Hematopoietic multipotent progenitor cell treated with erythropoietin and hydrocortisone succinate and interleukin-3 and kit ligand, for 15 days (in vitro differentiated cells): Measurements from ENCODE around the gene KLK13.
A peak's percentile ranks its signal among the peaks of the same experiment; 100 is the strongest.

ENCODE experiments used
- DNase-seq: peaks from one replicate; pipeline ENCODE4 v3.0.0-alpha.2; 2015; ENCODE audit warnings: low spot score

Gene KLK13, protein sequence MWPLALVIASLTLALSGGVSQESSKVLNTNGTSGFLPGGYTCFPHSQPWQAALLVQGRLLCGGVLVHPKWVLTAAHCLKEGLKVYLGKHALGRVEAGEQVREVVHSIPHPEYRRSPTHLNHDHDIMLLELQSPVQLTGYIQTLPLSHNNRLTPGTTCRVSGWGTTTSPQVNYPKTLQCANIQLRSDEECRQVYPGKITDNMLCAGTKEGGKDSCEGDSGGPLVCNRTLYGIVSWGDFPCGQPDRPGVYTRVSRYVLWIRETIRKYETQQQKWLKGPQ

DNA sequence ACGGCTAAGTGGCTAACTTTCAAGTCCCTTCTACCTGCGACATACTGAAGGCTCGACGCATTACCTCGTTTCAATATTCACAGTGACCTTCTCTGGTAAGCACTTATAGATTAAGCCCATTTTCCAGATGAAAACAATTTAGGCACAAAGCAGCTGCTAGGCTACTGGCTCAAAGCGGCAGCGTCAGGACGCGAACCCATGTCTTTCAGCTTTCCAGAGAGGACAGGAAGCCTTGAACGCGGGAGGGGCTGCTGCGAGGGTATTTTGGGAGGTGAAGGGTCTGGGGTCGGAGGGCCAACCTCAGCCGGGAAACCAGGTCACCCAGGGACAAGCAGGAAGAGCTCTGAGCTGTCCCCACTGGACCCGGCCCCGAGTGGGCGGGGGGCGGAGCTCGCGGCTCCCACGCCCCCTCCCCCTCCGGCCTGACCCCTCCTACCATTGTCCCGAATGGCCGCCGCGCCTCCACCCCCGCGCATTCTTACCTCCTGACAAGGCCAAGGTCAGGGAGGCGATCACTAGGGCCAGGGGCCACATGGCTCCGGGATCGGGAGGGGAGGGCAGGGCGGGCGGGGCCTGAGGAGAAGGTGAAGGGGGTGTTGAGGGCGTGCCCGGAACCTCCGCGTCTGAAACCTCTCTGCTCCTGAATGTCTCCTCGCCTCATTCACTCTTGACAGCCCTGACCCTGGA lies at the start of gene KLK13:
KLK13 (minus strand) TSS at position 559 of the 687 bp plus-strand sequence; CDS start at position 534, 25 bp downstream.
- no peak for DNase-seq

DNA sequence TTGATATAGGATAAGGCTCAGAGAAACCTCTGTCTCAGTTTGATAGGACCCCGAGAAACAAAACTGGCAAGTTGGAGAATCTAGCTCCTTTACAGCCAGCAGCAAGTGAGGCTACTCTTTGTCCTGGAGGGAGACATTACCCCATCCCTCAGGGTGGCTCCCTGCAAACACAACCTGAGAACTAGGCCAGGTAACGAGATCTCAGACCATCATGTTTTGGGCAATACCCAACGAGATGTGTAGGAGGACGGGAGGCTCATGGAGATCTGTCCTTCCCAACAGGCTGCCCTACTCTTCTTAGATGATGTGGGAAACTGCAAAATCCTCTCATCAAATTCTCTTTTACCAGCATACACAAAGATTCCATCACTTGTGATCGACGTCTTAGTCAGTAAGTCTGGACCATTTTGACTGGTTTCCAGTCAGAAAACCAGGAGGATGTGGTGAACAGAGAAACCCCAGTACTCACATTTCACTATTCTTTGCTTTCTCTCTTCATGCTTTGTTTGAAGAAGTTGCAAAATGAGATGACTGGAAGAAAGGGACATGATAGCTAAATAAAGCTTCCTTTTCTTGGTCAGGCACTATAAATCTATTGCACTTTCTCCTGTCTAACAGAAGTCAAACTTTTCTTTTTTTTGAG lies 49.3 kb upstream of the KLK13 start:
- no peak for DNase-seq

DNA sequence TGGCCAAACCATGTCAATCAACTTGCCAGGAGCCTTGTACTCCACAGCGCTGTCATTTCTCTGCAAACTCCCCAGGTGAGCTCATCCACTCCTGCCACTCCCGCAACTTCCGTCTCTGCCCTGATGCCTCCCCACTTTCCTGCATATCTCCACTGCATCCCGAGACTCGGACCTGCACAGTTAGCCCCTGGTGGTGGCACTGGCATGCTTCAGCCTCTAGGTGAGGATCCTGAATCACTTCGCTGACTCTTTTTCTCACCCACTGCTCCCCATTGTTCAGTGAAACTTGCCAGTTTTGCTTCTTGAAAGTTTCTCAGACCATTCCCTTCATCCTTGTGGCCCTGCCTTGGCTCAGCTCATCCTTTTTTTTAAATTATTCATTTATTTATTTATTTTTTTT lies 46.7 kb upstream of the KLK13 start:
- DNase-seq = no peak

DNA sequence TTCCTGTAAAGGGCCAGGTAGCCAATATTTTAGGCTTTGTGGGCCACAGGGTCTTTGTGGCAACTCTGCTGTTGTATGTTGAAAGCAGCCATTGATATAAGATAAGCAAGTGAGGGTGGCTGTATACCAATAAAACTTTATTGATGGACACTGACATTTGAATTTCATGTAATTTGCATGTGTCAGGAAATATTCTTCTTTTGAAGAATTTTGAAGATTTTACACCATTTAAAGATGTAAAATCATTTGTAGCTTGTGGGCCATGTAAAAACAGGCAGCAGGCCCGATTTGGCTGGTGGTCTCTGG lies 45.7 kb upstream of the KLK13 start:
- no peak for DNase-seq

DNA sequence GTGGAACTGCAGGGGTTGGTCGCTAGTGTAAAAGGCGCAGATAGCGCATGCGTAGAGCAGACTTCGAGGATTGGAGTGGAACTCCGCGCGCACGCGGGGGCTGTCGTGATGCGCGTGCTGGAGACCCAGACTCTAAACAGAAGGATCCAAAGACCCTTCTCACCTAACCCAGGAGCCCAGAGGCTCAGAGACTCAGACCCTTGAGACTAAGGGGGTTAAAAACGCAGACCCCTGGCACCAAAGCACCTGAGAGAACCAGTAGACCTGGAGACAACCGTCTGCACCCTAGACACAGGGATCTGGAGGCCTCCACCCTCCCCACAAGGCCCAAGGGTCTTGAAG lies 43.9 kb upstream of the KLK13 start:
- DNase-seq = no peak

DNA sequence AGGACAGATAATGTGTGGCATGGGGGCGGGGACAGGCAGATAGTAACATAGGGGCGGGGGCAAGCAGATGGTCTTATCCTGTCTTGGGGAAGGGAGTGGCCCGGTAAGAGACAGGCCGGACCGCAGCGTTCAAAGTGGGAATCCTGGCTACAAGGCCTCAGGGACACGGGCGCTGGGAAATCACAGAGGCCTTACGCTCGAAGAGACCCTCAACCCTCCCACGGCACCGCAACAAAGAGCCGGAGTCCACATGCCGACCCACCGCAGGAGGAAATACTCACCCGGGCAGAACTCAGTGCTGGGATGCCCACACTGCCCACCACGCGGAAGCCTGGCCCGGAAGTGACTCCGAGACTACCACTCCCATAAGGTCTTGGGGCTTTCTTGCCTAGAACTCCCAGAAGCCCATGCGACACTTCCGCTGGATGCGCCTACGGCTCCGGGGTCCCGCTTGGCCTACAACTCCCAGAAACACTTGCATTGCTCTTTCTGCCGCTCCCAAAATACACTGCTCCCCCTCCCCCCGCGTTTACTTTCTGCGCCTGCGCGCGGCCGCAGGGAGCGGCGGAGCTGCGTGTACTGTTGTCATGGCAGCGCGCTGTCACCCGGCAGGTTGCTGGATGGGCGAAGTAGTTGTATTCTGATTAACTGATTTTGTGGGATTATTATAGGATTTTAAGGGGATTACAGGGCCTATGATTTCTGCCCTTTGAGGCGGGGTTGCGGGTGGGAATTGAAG lies 43.3 kb upstream of the KLK13 start, which contains the start of gene CTU1:
CTU1 (minus strand) TSS at position 344 of the 739 bp plus-strand sequence. CDS start 3,840 bp downstream, outside the sequence.
- DNase-seq = peak; percentile 99

DNA sequence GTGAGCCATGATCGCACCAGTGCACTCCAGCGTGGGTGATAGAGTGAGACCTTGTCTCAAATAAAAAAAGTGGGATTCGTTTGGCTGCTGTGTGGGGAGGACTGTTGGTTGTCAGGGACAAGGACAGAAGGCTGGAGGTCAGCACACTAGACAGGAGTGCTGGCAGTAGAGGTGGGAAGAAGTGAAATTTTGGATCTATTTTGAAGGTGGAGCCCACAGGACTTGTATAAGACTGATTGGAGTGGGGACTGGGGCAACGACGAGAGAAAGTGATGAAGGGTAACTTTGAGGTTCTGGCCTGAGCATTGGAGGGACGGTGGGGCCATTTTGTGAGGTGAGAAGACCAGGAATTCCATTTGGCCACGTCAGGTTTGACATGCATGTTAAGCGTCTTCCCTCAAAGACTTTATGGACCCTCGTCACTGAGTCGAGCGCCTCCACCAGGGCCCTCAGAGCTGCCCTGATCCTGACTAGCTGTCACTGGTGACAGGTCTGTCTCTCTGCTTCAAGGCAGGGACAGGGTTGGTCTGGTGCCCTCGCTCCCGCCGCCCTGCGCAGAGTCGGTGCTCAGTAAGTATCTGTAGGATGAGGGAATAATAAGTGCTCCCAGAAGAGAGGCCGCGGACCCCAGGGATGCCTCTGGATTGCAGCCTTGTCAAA lies 42.6 kb upstream of the KLK13 start:
- no peak for DNase-seq

DNA sequence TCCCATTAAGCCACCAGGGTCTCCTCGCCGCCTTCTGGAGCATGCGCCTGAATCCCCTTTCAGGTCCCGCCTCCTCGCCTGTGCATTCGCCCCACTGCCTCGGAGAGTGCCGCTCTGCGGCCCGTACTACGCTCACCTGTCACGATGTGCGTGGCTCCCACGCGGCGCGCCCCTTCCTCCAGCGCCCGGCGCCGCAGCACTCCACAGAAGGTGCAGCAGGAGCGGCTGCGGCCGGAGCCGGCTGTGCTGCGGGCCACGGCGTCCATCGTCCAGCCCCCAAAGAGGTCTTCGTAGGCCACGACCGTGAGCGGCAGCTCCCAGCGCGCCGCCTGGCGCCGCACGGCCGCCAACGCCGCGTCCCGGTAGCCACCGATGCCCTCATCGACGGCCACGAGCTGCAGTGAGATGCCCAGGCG lies 39.0 kb upstream of the KLK13 start:
- DNase-seq = no peak

DNA sequence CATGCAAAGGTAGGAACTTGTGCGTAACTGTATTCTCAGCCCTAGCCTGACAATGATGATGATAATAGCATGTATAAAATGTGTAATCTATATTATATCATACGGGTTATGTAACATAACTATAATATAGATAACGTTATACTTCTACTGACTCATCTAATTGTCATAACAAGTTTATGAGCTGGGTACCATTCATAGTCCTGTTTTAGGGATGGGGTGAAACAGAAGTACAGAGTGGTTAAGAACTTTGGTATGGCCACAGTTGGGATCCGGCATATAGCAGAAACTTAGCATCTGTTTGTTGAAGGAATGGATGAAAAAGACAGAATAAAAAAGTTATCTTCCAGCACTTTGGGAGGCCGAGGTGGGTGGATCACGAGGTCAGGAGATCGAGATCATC lies 38.1 kb upstream of the KLK13 start:
- no peak for DNase-seq

DNA sequence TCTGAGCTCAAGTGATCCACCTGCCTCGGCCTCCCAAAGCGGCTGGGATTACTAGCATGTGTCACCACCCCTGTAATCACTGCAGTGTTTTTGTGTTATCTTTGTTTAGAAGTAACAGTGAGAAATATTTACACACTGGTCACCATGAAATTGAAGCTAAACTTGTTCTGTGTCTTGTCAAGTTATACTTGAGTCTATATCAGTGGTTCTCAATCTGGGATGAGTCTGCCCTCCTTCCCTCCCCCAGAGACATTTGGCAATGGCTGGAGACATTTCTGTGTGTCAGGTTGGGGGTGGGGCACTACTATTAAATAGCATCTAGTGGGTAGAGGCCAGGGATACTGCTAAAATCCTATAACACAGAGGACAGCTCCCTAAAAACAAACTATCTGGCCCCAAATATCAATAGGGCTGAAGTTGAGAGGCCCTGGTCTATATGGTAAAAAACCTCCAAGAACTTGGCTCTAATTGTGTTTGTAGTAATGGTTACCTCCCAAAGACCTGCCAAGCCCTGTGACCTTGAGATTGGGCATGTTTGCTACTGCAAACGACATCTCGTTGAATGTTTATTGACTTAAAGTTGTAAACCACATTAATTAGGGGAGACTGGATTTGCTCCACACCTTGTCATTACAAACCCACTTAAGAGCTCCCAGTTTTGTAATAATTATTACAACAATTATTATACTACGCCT lies 36.4 kb upstream of the KLK13 start:
- DNase-seq = no peak

DNA sequence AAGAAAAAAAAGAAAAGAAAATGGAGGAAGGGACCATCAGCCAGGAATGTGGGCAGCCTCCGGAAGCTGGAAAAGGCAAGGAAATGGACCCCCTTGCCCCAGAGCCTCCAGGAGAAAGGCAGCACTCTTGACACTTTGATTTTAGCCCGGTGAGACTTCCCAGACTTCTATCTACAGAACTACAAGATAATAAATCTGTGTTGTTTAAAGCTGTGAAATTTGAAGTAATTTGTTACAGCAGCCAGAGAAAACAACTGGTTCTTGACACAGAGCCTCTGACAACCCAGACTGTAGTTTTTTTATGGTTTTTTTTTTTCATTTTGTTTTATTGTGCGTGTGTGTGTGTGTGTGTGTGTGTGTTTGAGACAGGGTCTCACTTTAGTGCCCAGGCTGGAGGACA lies 35.7 kb upstream of the KLK13 start:
- DNase-seq = no peak

DNA sequence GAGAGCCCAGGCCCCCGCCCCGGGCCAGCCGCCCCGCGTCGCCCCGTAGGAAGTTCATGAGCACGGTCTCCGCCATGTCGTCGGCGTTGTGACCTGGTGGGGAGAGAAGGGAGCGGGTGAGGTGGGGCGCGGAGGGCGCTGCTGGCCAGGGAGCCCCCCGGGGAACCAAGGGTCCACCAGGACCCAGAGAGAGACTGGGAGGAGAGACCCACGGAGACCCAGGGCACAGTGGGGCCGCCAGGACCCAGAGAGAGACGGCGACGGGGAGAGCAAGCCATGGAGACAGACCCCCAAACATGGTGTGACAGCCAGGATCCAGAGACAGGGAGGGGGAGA lies 34.1 kb upstream of the KLK13 start:
- DNase-seq = no peak

DNA sequence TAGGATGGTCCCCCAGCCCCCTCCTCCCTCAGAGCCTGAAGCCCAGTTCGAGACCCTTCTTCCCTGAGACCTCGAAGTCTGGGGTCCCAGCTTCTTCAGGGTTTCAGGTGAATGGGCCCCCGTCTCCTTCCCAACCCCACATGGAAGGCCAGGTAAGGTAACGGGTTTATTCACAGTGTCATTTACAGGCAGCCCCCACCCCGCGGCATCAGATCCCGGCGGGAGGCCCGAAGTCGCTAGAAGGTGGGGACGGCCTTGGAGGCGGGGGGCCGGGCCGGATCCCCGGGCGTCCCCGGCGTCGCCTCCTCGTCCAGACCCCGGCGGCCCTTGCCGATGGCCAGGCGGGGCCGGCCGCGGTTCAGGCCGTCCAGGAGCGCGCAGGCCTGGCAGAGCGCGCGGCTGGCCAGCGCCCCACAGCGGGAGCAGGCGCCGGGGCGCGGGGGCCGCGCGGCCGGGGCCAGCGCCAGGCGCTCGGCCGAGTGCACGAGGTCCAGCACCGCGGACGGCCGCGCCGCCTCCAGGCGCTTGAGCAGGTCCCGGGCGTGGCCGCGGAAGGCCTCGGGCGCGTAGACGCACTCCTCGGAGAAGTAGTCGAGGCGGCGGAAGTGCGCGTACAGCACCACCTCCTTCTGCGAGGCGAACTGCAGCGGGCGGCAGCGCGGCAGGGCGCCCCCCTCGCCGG lies 33.6 kb upstream of the KLK13 start:
- DNase-seq = no peak

DNA sequence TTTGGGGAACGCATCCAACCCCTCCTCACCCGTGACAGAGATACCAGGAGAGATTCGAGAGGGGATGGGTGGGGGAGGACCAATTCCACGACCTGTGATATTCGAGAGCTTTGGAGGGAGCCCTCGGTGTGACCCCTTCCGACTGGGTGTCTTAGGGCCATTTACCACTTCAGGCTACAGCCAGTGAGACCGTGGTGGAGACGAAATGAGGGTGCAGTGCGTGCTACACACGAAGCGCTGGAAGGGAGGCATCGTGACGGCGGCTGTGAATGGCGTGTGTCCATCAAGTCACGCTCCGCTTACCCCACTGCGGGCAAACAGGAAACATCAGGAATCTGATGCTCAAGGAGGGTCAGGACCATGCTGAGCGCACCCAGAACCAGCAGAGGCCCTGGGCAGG lies 32.9 kb upstream of the KLK13 start:
- DNase-seq = no peak

DNA sequence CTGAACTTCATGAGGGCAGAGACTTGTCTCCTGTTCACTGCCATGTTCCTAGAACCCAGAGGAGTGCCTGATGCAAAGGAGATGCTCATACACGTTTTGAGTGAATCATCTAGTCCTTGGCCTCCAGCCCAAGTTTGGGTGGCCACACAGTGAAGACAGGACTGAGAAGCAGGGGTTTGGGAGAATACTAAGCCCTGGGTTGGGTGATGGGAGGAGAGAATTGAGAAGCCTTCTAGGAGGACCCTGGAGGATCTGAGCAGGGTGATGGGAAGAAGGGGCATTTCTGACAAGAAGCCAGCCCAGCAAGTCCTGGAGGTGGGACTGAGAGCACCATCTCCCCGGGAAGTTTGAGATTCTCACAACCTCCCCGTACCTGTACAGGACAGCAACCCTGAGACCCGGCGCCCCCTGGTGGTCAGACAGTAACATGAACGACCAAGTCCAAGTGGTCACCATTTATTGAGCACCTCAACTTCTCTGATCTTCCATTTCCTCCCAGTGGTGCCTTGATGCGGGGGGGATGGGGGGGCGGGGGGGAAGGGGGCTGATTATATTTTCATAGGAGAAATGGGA lies 32.4 kb upstream of the KLK13 start:
- DNase-seq = peak; percentile 72

DNA sequence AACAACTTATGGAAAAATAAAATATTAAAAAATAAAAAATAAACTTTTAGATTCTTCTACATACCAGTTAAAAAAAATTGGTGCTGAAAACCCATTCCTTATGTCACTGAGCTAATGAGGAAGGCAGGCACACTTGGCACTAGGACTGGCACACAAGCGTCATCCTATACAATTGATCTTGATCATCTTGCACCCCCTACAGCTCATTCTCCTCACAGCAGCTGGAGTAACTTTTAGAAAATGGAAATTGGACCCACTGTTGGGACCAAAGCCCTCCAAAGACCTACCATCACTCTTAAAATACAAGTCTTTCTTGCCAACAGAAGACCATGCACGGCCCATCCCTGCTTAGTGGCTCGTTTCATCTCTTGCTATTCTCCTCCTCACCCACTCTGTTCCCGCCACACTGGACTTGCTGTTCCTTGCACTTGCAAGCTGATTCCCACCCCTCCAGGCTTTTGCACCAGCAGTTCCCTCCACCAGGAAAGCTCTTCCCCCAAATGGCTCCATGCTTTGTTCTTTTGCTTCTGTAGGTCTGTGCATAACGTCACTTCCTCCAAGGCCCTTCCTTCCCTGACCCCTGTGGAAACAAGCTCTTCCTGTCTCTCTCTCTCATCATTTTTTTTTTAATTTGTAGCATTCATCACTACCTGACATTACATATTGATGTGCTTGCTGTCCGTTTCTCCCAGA lies 31.7 kb upstream of the KLK13 start:
- peak; percentile 4 for DNase-seq

DNA sequence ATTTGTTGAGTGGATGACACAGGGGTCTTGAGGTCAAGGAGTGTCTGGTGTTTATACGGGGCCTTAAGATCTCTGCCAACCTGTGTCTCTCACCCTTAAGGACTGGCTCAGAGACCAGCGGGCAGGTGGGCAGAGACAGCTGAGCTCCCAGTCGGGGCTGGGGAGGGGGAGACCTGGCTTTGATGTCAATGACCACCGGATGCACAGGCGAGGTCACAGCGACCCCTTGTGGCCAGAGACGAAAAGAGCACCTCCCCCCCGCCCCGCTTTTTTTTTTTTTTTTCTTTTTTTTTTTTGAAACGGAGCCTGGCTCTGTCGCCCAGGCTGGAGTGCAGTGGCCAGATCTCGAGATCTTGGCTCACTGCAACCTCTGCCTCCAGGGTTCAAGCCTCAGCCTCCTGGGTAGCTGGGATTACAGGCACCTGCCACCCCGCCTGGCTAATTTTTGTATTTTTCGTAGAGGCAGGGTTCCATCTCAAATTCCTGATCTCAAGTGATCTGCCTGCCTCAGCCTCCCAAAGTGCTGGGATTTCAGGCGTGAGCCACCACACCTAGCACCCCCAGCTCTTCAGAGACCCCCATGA lies 29.9 kb upstream of the KLK13 start:
- peak; percentile 38 for DNase-seq

DNA sequence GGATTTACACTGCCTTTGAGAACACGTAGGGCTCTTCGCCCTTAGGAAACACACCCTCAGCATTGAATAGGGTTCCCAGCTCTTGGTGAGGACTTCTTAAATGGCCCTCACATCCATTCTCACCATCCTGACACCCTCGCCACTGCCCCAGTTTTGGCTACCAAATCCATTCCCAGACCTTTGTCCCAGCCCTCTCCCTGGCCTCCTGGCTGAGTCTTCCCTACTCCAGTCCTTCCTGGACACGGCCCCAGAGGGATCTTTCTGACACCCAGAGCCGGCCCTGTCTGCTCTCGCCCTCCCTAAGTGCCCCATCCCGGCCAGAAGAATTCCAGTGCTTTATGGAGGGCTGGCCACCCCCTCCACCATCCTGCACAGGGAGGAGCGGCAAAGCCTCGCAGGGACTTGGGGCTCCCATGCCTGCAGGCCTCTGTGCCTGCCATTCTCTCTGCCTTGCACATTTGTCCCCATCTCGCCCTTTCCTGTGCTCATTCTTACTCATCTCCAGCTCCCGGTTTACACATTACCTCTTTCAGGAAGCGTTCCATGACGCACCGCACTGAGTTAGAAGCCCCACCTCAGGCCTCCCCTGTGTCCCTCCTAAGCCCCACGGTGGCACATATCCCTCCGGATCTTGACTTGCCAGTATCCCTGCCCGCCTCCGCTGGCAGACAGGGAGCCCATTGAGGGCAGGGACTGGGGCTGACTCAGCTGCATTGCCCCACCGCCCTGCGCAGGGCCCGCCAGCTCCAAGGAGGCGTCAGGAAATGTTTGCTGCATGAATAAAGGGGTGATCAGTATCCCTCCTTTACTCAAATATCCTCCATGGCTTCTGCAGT lies 28.8 kb upstream of the KLK13 start:
- DNase-seq = no peak

DNA sequence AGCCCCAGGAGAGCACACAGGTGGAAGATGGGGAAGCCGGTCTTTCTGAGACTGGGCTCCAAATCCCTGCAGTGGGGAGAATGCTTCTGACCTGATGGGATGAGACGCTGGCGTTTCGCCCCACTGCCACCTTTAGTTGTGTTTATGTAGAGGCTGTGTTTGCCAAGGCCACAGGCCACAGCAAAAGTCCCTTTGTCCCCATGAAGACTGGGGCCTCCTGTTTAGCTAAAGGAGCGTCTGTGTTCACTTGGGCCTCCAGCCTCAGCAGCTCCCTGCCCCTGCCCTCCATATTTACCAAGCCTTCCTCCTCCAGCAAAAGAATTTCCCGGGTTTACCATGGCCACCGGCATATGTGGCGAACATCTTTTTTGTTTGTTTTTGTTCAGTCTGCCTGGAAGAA lies 28.2 kb upstream of the KLK13 start:
- DNase-seq = no peak
